ENCODE data around the gene TM9SF2. TPM values are rescaled to one million over a fixed set of nuclear protein-coding genes. Genes with fewer than 3 reads are reported as not detected.

TM9SF2 gene
- total RNA-seq (2021) (81.9 to 84.0 TPM (median 81.9 TPM) in 3 replicates), Bru-seq, nascent RNA (percentile 86 among the genes with signal in this experiment)
- long read RNA-seq, experiment 1, transcript TM9SF2-201 (17 exons, 3,430 nt): major isoform, 825 of 952 reads
- long read RNA-seq, experiment 1, transcript TM9SF2-206 (19 exons, 3,858 nt): minor isoform, 16 of 952 reads
- long read RNA-seq, experiment 1, partial matches to known transcripts: 60 of 952 reads
- long read RNA-seq, experiment 1, other reads (novel, unspliced or antisense): 51 of 952 reads
- long read RNA-seq, experiment 2, transcript TM9SF2-201 (17 exons, 3,430 nt): major isoform, 65 of 189 reads
- long read RNA-seq, experiment 2, partial matches to known transcripts: 67 of 189 reads
- long read RNA-seq, experiment 2, other reads (novel, unspliced or antisense): 55 of 189 reads
- long read RNA-seq, experiment 3, transcript TM9SF2-201 (17 exons, 3,430 nt): major isoform, 332 of 380 reads
- long read RNA-seq, experiment 3, partial matches to known transcripts: 11 of 380 reads
- long read RNA-seq, experiment 3, other reads (novel, unspliced or antisense): 37 of 380 reads

- peaks cover 12% of the 10 kb centered on the region for H3K9me3 Mint-ChIP-seq
- DNase-seq (ENCODE audit: low spot score): peak; percentile 100
- H3K36me3 Mint-ChIP-seq: peaks cover 4% of the 10 kb centered on the region
- H3K27ac Mint-ChIP-seq: peak within 1 kb of the TSS; percentile 95
- ChIA-PET POLR2A (interaction anchor here (1.1 kb wide), 1 partner anchor 12 kb away, joined by 3 read pairs; no protein-coding TSS in a partner anchor), CTCF (interaction anchor here (0.6 to 0.8 kb wide), 2 partner anchors 58 to 59 kb away, joined by 3 to 4 read pairs; no protein-coding TSS in a partner anchor)
- peak; percentile 80 for ATAC-seq
- peak within 1 kb of the TSS; percentile 93 for H3K4me3 Mint-ChIP-seq
- H3K27me3 Mint-ChIP-seq (ENCODE audit: low read depth): no peaks in the 10 kb centered on the region
- peaks cover 34% of the 10 kb centered on the region for H3K4me1 Mint-ChIP-seq
- TF ChIP-seq FOXP4 (CRISPR knock-in tag; IDR thresholded peaks at IDR 0.05) (peak; percentile 20; the same call in 1 of the 2 replicates), GABPB1 (CRISPR knock-in tag; IDR thresholded peaks at IDR 0.05) (peak; percentile 52; the same call in 1 of the 2 replicates), HMGA2 (CRISPR knock-in tag; IDR thresholded peaks at IDR 0.05) (no peak), STAT6 (CRISPR knock-in tag; conservative IDR thresholded peaks at IDR 0.05; ENCODE audit: low read depth) (peak; percentile 73; the same call in 1 of the 2 replicates), SP1 (CRISPR knock-in tag; conservative IDR thresholded peaks at IDR 0.05) (peak; percentile 82), TEAD1 (CRISPR knock-in tag; IDR thresholded peaks at IDR 0.05) (peak; percentile 39; the same call in 1 of the 2 replicates), ETV6 (CRISPR knock-in tag; IDR thresholded peaks at IDR 0.05) (peak; percentile 76), NFE2L1 (CRISPR knock-in tag; IDR thresholded peaks at IDR 0.05) (no peak), CREM (CRISPR knock-in tag; IDR thresholded peaks at IDR 0.05) (peak; percentile 71; the same call in 1 of the 2 replicates), ATF3 (CRISPR knock-in tag; conservative IDR thresholded peaks at IDR 0.05) (no peak), E2F5 (CRISPR knock-in tag; IDR thresholded peaks at IDR 0.05) (0 out of 2 replicates have a peak, but pooled peaks have one; percentile 30), CDX4 (CRISPR knock-in tag; IDR thresholded peaks at IDR 0.05; ENCODE audit: borderline replicate concordance) (no peak), HMGXB4 (CRISPR knock-in tag; IDR thresholded peaks at IDR 0.05) (peak; percentile 67), ESRRA (CRISPR knock-in tag; IDR thresholded peaks at IDR 0.05; ENCODE audit: borderline replicate concordance) (0 out of 2 replicates have a peak, but pooled peaks have one; percentile 41), ZNF263 (CRISPR knock-in tag; IDR thresholded peaks at IDR 0.05; ENCODE audit: low read depth) (no peak), FOXP1 (CRISPR knock-in tag; IDR thresholded peaks at IDR 0.05; ENCODE audit: borderline replicate concordance) (peak; percentile 34; the same call in 1 of the 2 replicates), USF2 (CRISPR knock-in tag; IDR thresholded peaks at IDR 0.05) (0 out of 2 replicates have a peak, but pooled peaks have one; percentile 5), ZNF281 (CRISPR knock-in tag; IDR thresholded peaks at IDR 0.05) (no peak), ATF1 (CRISPR knock-in tag; IDR thresholded peaks at IDR 0.05) (no peak), JAZF1 (CRISPR knock-in tag; IDR thresholded peaks at IDR 0.05) (no peak), MYBL2 (CRISPR knock-in tag; IDR thresholded peaks at IDR 0.05) (peak; percentile 77)
Measured at GRCh38 chr13:99501184-99501847, at the start of gene TM9SF2. Gene TM9SF2 (plus strand): TSS chr13:99501472. CDS start chr13:99501607, 135 bp downstream.

Measured in WTC11 (cell line).